ENCODE measurements around the gene SNAP47. TPM values are rescaled to one million over a fixed set of nuclear protein-coding genes. Genes with fewer than 3 reads are reported as not detected.

The SNAP47 gene
- polyA plus RNA-seq, 1 donor from 2014 or later, result 56.0 TPM

GRCh38 chr1:227774051-227774731, 39.0 kb downstream of the SNAP47 start:
- Histone ChIP-seq H3K9ac (ENCODE audit: low read length) (no peak overlapping the region), H3K4me3 (ENCODE audit: low read length) (no peak overlapping the region), H4K20me1 (ENCODE audit: insufficient read depth) (no peaks in the 10 kb centered on the region), H3K27me3 (ENCODE audit: insufficient read depth, low read depth, low read length) (no peaks in the 10 kb centered on the region), H3K27ac (ENCODE audit: low read length) (no peak overlapping the region), H3K9me2 (ENCODE audit: insufficient read depth, low read length) (no peaks in the 10 kb centered on the region), H3K36me3 (ENCODE audit: insufficient read depth, low read length) (no peaks in the 10 kb centered on the region), H3K9me3 (ENCODE audit: low read length) (no peaks in the 10 kb centered on the region), H2AFZ (ENCODE audit: low read depth, low read length) (no peak overlapping the region), H3K4me2 (ENCODE audit: low read length) (no peak overlapping the region), H3F3A (ENCODE audit: insufficient read depth, low read length, poor library complexity, severe bottlenecking) (no peaks in the 10 kb centered on the region), H3K79me2 (replicated peaks; ENCODE audit: insufficient read depth, low read length) (no peaks in the 10 kb centered on the region)
- TF ChIP-seq POLR2AphosphoS5 (IDR thresholded peaks at IDR 0.05) (no peak), EP300 (conservative IDR thresholded peaks at IDR 0.05; ENCODE audit: poor library complexity, severe bottlenecking) (no peak), MXI1 (conservative IDR thresholded peaks at IDR 0.05; ENCODE audit: poor library complexity, severe bottlenecking) (no peak), RAD21 (conservative IDR thresholded peaks at IDR 0.05) (no peak), CTCF (IDR thresholded peaks at IDR 0.05; ENCODE audit: poor library complexity, severe bottlenecking) (no peak), SMC3 (conservative IDR thresholded peaks at IDR 0.05; ENCODE audit: poor library complexity) (no peak), TAF1 (IDR thresholded peaks at IDR 0.05; ENCODE audit: low read depth) (no peak), EZH2 (IDR thresholded peaks at IDR 0.05; ENCODE audit: borderline replicate concordance, insufficient read depth, low read length, poor library complexity, severe bottlenecking) (no peak), REST (IDR thresholded peaks at IDR 0.05; ENCODE audit: borderline replicate concordance) (no peak)

- Histone ChIP-seq H3K4me2 (ENCODE audit: low read length) (no peak overlapping the region), H2AFZ (ENCODE audit: low read depth, low read length) (no peak overlapping the region), H4K20me1 (ENCODE audit: insufficient read depth) (no peaks in the 10 kb centered on the region)
These were observed 39.8 kb downstream of the SNAP47 start for GRCh38 chr1:227774821-227775661.

More at GRCh38 chr1:227774821-227775661, 39.8 kb downstream of the SNAP47 start:
- no peaks in the 10 kb centered on the region for H3K9me3 ChIP-seq (ENCODE audit: low read length)
- H3K9ac ChIP-seq (ENCODE audit: low read length), result no peak overlapping the region
- no peaks in the 10 kb centered on the region for H3K9me2 ChIP-seq (ENCODE audit: insufficient read depth, low read length)
- no peak overlapping the region for H3K27ac ChIP-seq (ENCODE audit: low read length)
- H3K36me3 ChIP-seq (ENCODE audit: insufficient read depth, low read length), result no peaks in the 10 kb centered on the region
- TF ChIP-seq RAD21 (conservative IDR thresholded peaks at IDR 0.05) (no peak), MXI1 (conservative IDR thresholded peaks at IDR 0.05; ENCODE audit: poor library complexity, severe bottlenecking) (no peak), SMC3 (conservative IDR thresholded peaks at IDR 0.05; ENCODE audit: poor library complexity) (no peak), CTCF (IDR thresholded peaks at IDR 0.05; ENCODE audit: poor library complexity, severe bottlenecking) (no peak), EZH2 (IDR thresholded peaks at IDR 0.05; ENCODE audit: borderline replicate concordance, insufficient read depth, low read length, poor library complexity, severe bottlenecking) (no peak), POLR2AphosphoS5 (IDR thresholded peaks at IDR 0.05) (no peak), EP300 (conservative IDR thresholded peaks at IDR 0.05; ENCODE audit: poor library complexity, severe bottlenecking) (no peak), TAF1 (IDR thresholded peaks at IDR 0.05; ENCODE audit: low read depth) (no peak), REST (IDR thresholded peaks at IDR 0.05; ENCODE audit: borderline replicate concordance) (no peak)
- no peaks in the 10 kb centered on the region for H3K27me3 ChIP-seq (ENCODE audit: insufficient read depth, low read depth, low read length)
- H3K79me2 ChIP-seq (replicated peaks; ENCODE audit: insufficient read depth, low read length), result no peaks in the 10 kb centered on the region
- H3F3A ChIP-seq (ENCODE audit: insufficient read depth, low read length, poor library complexity, severe bottlenecking), result no peaks in the 10 kb centered on the region
- no peak overlapping the region for H3K4me3 ChIP-seq (ENCODE audit: low read length)
